Gastrocnemius medialis (tissue), 4 donors: ENCODE data around the gene MT1B.

Source experiments
- CTCF ChIP-seq, 5 experiments: fragments of 450-650 bp in 3 of 5; fragments of 200-600 bp in 2 of 5; sonication (generic) in 2 of 5; IDR thresholded peaks in 4 of 5; conservative IDR thresholded peaks in 1 of 5; 1 replicate in 4 of 5; 2 replicates in 1 of 5; pipeline ENCODE4 v1.5.1; 2016 to 2019; ENCODE audit warnings: antibody characterized with exemption in 5 of 5, mild to moderate bottlenecking in 3 of 5, moderate library complexity in 3 of 5
- POLR2A ChIP-seq, 2 donors: fragments of 450-650 bp; IDR thresholded peaks; one replicate each; pipeline ENCODE4 v1.6.1; 2017; ENCODE audit warnings: antibody characterized with exemption in 2 of 2, mild to moderate bottlenecking in 2 of 2, moderate library complexity in 2 of 2

DNA sequence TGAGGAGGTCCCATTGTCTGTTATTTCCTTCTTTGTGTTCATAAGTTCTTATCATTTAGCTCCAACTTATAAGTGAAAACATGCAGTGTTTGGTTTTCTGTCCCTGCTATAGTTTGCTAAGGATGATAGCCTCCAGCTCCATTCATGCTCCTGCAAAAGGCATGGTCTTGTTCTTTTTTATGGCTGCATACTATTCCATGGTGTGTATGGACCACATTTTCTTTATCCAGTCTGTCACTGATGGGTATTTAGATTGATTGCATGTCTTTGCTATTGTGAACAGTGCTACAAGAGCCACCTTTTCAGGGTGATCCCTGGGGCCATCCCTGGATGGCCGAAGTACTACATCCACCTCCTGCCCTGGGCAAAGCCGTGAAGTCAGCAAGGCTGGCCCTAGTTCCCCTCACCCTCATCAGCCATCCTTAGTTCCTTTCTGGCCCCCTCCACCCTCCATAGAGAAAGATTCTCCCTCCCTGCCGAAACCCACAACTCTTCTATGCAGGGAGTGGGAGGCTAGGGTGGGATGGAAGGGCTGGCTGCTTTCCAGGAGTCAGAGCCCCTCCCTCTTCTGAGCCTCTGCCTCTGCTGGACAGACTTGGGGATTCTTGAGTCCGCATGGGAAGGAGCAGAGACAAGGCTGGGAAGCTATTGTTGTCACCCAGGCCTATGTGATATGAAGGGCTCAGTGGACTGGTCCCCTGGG, 38.9 kb downstream of the MT1B start:
- TF ChIP-seq POLR2A (IDR thresholded peaks at IDR 0.05), result no peak
- TF ChIP-seq CTCF (IDR thresholded peaks at IDR 0.05 in 4 of 5, conservative IDR thresholded peaks at IDR 0.05 in 1 of 5), result no peak
